ENCODE measurements around the gene LFNG.

The LFNG gene

GRCh38 chr7:2483494-2483893, 36.1 kb upstream of the LFNG start:
- DNase-seq (ENCODE audit: low spot score), result no peak

GRCh38 chr7:2484868-2485267, 34.7 kb upstream of the LFNG start:
- no peak for DNase-seq (ENCODE audit: low spot score)

- DNase-seq (ENCODE audit: low spot score), result no peak
Observed at GRCh38 chr7:2487586-2488271, 31.8 kb upstream of the LFNG start.

- DNase-seq (ENCODE audit: low spot score), result no peak
Observed at GRCh38 chr7:2488272-2488645, 31.3 kb upstream of the LFNG start.

- DNase-seq (ENCODE audit: low spot score), result no peak
Observed at GRCh38 chr7:2488681-2489080, 30.9 kb upstream of the LFNG start.

- DNase-seq (ENCODE audit: low spot score), result no peak
Observed at GRCh38 chr7:2490181-2490651, 29.4 kb upstream of the LFNG start.

GRCh38 chr7:2492038-2492437, 27.5 kb upstream of the LFNG start:
- no peak for DNase-seq (ENCODE audit: low spot score)

GRCh38 chr7:2493205-2494164, 26.1 kb upstream of the LFNG start:
- no peak for DNase-seq (ENCODE audit: low spot score)

- no peak for DNase-seq (ENCODE audit: low spot score)
Observed at GRCh38 chr7:2494191-2495130, 25.1 kb upstream of the LFNG start.

GRCh38 chr7:2495418-2496299, 23.9 kb upstream of the LFNG start:
- no peak for DNase-seq (ENCODE audit: low spot score)

GRCh38 chr7:2496375-2496774, 23.2 kb upstream of the LFNG start:
- DNase-seq (ENCODE audit: low spot score), result no peak

GRCh38 chr7:2497065-2497464, 22.5 kb upstream of the LFNG start:
- DNase-seq (ENCODE audit: low spot score), result no peak

GRCh38 chr7:2497500-2498336, 21.9 kb upstream of the LFNG start:
- no peak for DNase-seq (ENCODE audit: low spot score)

GRCh38 chr7:2498708-2499107, 20.9 kb upstream of the LFNG start:
- DNase-seq (ENCODE audit: low spot score), result no peak

GRCh38 chr7:2499181-2499580, 20.4 kb upstream of the LFNG start:
- no peak for DNase-seq (ENCODE audit: low spot score)

- DNase-seq (ENCODE audit: low spot score), result no peak
Observed at GRCh38 chr7:2499719-2500430, 19.7 kb upstream of the LFNG start.

- no peak for DNase-seq (ENCODE audit: low spot score)
Observed at GRCh38 chr7:2500701-2501100, 18.9 kb upstream of the LFNG start.

GRCh38 chr7:2501947-2502646, 17.5 kb upstream of the LFNG start:
- DNase-seq (ENCODE audit: low spot score), result no peak

GRCh38 chr7:2502647-2502966, 17.0 kb upstream of the LFNG start:
- DNase-seq (ENCODE audit: low spot score), result no peak
